GM12874 (cell line): ENCODE data around the gene EIF3K.

ENCODE experiments used
- TF ChIP-seq, protein P1 (sequence below): IDR thresholded peaks from 2 replicates; pipeline ENCODE4 v1.5.1; 2011; ENCODE audit warnings: low read depth, mild to moderate bottlenecking, control low read depth, low read length, moderate library complexity; ENCODE audit not compliant: insufficient read depth

The EIF3K gene

DNA sequence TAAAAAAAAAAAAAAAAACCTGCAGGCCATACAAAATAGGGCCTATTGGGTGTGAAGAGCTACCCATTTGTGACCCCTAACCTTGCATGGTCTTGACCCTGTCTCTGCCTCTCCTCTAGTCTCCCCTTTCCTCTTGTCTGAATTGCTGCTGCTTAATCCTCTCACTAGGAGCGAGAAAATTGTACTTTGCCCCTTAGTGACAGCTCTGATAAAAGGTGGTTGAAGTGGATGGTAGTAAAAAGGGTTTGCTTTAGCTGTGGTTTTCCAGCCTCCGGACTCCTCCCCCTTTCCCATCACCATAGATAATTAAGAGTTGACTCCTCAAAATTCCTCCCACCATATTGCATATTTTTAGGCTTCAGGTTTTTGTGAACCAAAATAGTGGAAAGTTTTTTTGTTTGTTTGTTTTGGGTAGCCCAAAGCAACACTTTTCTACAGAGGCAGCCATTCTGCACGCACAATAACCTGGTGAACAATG lies 52.0 kb downstream of the EIF3K start:
- TF ChIP-seq, protein P1, sequence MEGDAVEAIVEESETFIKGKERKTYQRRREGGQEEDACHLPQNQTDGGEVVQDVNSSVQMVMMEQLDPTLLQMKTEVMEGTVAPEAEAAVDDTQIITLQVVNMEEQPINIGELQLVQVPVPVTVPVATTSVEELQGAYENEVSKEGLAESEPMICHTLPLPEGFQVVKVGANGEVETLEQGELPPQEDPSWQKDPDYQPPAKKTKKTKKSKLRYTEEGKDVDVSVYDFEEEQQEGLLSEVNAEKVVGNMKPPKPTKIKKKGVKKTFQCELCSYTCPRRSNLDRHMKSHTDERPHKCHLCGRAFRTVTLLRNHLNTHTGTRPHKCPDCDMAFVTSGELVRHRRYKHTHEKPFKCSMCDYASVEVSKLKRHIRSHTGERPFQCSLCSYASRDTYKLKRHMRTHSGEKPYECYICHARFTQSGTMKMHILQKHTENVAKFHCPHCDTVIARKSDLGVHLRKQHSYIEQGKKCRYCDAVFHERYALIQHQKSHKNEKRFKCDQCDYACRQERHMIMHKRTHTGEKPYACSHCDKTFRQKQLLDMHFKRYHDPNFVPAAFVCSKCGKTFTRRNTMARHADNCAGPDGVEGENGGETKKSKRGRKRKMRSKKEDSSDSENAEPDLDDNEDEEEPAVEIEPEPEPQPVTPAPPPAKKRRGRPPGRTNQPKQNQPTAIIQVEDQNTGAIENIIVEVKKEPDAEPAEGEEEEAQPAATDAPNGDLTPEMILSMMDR = no peak

DNA sequence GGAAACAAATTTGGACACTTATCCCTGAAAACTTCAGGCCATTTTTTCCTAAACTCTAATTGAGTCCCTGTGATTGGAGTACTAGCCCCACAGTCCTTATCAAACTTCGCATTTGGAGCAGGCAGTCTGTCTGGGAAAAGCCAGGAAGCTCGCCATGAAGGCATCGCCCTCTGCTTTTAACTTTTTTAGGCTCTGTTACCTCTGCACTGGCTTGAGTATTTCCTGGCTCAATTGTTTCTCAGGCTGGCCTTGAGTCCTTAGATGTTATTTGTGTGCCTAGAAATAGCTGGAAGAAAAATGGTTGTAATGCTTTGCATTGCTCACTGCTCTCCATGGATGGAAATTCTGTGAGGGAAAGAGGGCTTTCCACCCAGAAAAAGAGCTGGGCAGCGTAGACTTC lies 52.7 kb downstream of the EIF3K start:
- TF ChIP-seq, protein P1 = no peak

DNA sequence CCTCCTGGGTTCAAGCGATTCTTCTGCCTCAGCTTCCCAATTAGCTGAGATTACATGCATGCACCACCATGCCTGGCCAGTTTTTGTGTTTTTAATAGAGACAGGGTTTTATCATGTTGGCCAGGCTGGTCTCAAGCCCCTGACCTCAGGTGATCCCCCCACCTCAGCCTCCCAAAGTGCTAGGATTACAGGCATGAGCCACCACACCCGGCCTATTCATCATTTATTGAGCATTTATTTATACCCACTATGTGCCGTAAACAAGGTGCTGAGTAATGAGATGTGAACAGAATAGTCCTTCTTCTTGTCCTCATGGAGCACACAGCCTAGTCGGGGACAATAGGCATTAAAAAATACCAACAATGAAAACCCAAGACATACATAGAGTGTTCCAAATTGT lies 54.0 kb downstream of the EIF3K start:
- TF ChIP-seq, protein P1 = no peak

DNA sequence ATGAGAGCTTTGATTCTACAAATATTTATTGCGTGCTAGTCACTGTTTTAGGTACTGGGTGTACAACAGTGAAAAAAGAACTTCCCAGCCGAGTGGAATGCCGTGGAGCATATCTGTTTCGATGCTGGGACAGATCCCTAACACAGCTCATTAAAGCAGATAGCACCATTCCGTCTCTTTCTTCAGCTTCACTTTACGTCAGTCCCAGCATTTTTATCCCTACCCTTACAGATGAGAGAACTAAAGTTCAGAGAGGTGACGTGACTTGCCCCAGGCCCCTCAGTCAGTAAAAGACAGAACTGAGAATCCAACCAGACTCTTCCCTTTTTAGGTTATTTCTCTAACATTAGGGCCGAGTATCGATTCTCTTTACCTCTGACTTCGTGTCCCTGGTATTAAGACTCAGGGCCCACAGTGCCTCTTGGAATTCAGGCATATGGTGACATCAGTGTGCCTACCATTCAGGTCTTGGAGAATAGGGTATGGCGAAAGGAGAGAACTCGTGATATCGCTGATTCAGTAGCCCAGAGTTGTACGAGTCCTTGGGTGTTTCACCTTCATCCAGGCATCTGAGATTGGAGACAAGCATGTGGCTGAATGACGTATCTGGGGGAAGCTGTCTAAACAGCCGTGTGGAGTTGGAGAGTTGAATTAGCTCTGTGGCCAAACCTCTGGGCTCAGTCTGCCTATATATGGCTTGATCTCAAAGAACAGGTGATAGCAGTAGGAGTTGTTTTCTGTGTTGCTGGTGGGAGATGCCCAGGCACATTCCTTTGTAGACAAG lies 55.6 kb downstream of the EIF3K start:
- TF ChIP-seq, protein P1 = no peak

DNA sequence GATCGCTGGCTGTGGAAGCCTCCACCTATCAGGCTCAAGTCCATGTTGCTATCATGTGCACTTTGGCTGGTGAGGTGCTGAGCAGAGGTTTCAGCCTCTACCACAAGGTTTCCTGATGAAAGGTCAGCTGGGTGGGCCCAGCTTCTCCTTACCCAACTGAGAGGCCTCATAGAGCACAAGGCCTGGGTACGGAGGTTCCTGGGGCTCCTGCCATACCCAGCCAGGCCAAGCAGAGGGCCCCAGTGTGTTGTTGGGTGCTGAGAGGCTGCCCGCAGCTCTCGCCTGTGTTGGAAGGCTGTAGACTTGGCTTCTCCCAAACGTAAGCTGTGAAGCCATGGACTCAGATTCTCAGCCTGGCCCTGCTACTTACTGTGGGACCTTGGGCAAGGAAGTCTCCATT lies 56.6 kb downstream of the EIF3K start:
- TF ChIP-seq, protein P1 = 0 out of 2 replicates have a peak, but pooled peaks have one; percentile 14

DNA sequence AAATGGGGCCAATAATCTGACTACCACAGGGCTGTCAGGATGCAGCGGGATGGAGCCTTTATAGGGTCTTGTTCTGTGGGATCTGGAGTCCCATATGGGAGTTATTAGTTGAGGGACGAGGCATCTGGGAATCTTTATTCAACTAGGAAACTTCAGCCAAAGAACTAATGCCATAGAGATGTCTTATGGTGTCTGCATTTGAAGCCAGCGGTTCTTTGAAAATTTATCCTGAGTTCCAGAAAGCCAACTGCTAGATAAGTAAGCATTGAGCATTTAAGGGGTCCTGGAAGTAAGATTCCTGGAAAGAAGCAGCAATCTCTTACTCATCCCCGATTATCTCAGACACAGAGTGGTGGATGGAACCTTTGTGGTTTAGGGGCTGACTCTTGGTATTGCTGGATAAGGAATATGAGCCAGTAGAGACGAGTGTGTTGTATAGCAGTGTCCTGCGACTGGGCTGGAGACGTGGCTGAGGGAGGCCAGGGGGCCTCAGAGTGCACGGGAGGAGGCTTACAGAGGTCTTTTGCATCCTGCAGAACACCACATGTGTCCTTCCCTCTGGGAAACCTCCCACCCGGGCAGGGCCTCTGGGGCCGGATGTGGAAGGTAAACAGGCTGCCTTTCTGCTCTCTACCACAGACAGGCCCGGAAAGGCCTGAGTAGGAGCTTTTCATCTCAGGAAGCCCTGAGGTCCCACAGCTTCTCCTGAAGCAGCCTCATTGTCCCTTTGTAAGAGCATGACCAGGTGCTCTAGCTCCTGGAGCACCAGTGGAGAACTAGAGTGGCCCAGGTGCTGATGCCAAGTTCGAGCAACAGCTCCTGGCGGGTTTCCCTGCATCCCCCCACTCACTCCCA lies 57.3 kb downstream of the EIF3K start:
- TF ChIP-seq, protein P1 = no peak
